Smooth muscle cell (in vitro differentiated cells): ENCODE results near the gene TNKS1BP1. TPM values are rescaled to one million over a fixed set of nuclear protein-coding genes. Genes with fewer than 3 reads are reported as not detected.

ENCODE experiments used
- DNase-seq: peaks from one replicate; lab custom pipeline; 2025; ENCODE audit not compliant: unreplicated experiment; lab: John Stamatoyannopoulos, UW
- H2AFZ ChIP-seq: fragments of 200-600 bp; sonication (generic); 2 replicates; pipeline ENCODE4 v1.6.0; 2016; ENCODE audit warnings: antibody characterized with exemption, low read depth, mild to moderate bottlenecking
- H3F3A ChIP-seq: fragments of 200-600 bp; sonication (generic); 2 replicates; pipeline ENCODE4 v1.6.0; 2017; ENCODE audit warnings: antibody characterized with exemption, low read depth
- H3K27ac ChIP-seq: fragments of 200-600 bp; sonication (generic); 2 replicates; pipeline ENCODE4 v1.5.1; 2016; ENCODE audit warnings: low read depth, mild to moderate bottlenecking
- H3K27me3 ChIP-seq: fragments of 200-600 bp; sonication (generic); 2 replicates; pipeline ENCODE4 v1.6.1; 2016; ENCODE audit warnings: low read depth, mild to moderate bottlenecking
- H3K36me3 ChIP-seq: fragments of 200-600 bp; sonication (generic); 2 replicates; pipeline ENCODE4 v1.5.1; 2016; ENCODE audit warnings: low read depth
- H3K4me1 ChIP-seq: fragments of 200-600 bp; sonication (generic); 2 replicates; pipeline ENCODE4 v1.5.1; 2016; ENCODE audit warnings: low read depth
- H3K4me2 ChIP-seq: fragments of 200-600 bp; sonication (generic); 2 replicates; pipeline ENCODE4 v1.6.0; 2016; ENCODE audit warnings: mild to moderate bottlenecking
- H3K4me3 ChIP-seq: fragments of 200-600 bp; sonication (generic); 2 replicates; pipeline ENCODE4 v1.5.1; 2016; ENCODE audit warnings: mild to moderate bottlenecking
- H3K79me2 ChIP-seq: fragments of 200-600 bp; sonication (generic); 2 replicates; pipeline ENCODE4 v1.6.0; 2016; ENCODE audit warnings: low read depth, mild to moderate bottlenecking
- H3K9ac ChIP-seq: fragments of 200-600 bp; sonication (generic); 2 replicates; pipeline ENCODE4 v1.6.0; 2016; ENCODE audit warnings: low read depth
- H3K9me3 ChIP-seq: fragments of 200-600 bp; sonication (generic); replicated peaks from 2 replicates; pipeline ENCODE4 v1.5.1; 2016; ENCODE audit warnings: low read depth
- H4K20me1 ChIP-seq: fragments of 200-600 bp; sonication (generic); 2 replicates; pipeline ENCODE4 v1.6.0; 2016; ENCODE audit warnings: low read depth
- WGBS: methylation state at CpG from one replicate; pipeline ENCODE4 v1.1.7; 2016; ENCODE audit warnings: low lambda C conversion rate; 5-methylcytosine and 5-hydroxymethylcytosine counted together
- polyA plus RNA-seq: library from polyadenylated mRNA; unstranded; fragments of >200 nt; fragmentation: Nextera tagmentation; extraction: Ambion mirVana; gene quantifications from 2 replicates; pipeline ENCODE4 v1.2.1, GENCODE V29; 2016
- total RNA-seq: library from RNA; depleted of rRNA; stranded (reverse); fragments of >200 nt; gene quantifications from 2 replicates; pipeline ENCODE4 v1.2.3, GENCODE V29; 2014
- TF ChIP-seq, protein P1 (sequence below): fragments of 200-600 bp; sonication (generic); IDR thresholded peaks from 2 replicates; pipeline ENCODE4 v1.5.1; 2017; ENCODE audit warnings: borderline replicate concordance, mild to moderate bottlenecking, antibody characterized with exemption; ENCODE audit not compliant: insufficient read depth, poor library complexity, severe bottlenecking

The TNKS1BP1 gene
- total and polyA plus RNA-seq, 2 experiments from 2014 or later = 46.3 to 86.3 TPM

DNA sequence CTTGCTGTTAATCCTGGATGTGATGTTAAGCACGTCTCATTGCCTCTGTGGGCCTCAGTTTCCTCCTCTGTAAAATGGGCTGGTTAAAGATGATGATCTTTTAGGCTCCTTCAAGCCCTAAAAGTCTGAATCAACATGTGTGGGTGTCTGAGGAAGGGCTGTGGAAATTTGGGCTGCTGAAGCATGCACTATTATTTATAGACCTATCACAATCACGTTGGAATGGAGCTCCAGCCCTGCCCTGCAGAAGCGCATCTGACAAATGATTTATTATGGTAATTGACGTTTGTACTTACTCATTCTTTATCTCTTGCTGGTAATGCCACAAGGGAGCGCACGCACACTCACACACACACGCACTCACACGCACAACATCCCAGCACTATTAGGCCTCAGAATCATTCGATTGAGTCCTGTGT is 33.8 kb upstream of the TNKS1BP1 start:
- peaks cover 17% of the 10 kb centered on the region for H3F3A ChIP-seq
- no peak overlapping the region for H3K9ac ChIP-seq
- peak overlapping the region; percentile 44 for H3K27ac ChIP-seq
- peaks cover 27% of the 10 kb centered on the region for H3K4me1 ChIP-seq
- no peak overlapping the region for H2AFZ ChIP-seq
- H4K20me1 ChIP-seq = no peaks in the 10 kb centered on the region
- DNase-seq = no peak
- H3K36me3 ChIP-seq = no peaks in the 10 kb centered on the region
- no peak overlapping the region for H3K4me3 ChIP-seq
- 53% methylated on average over 9 of the region's 9 CpGs for WGBS
- TF ChIP-seq, protein P1, sequence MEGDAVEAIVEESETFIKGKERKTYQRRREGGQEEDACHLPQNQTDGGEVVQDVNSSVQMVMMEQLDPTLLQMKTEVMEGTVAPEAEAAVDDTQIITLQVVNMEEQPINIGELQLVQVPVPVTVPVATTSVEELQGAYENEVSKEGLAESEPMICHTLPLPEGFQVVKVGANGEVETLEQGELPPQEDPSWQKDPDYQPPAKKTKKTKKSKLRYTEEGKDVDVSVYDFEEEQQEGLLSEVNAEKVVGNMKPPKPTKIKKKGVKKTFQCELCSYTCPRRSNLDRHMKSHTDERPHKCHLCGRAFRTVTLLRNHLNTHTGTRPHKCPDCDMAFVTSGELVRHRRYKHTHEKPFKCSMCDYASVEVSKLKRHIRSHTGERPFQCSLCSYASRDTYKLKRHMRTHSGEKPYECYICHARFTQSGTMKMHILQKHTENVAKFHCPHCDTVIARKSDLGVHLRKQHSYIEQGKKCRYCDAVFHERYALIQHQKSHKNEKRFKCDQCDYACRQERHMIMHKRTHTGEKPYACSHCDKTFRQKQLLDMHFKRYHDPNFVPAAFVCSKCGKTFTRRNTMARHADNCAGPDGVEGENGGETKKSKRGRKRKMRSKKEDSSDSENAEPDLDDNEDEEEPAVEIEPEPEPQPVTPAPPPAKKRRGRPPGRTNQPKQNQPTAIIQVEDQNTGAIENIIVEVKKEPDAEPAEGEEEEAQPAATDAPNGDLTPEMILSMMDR = no peak
- no peaks in the 10 kb centered on the region for H3K79me2 ChIP-seq
- peaks cover 4% of the 10 kb centered on the region for H3K27me3 ChIP-seq
- H3K9me3 ChIP-seq = no peaks in the 10 kb centered on the region
- no peak overlapping the region for H3K4me2 ChIP-seq

DNA sequence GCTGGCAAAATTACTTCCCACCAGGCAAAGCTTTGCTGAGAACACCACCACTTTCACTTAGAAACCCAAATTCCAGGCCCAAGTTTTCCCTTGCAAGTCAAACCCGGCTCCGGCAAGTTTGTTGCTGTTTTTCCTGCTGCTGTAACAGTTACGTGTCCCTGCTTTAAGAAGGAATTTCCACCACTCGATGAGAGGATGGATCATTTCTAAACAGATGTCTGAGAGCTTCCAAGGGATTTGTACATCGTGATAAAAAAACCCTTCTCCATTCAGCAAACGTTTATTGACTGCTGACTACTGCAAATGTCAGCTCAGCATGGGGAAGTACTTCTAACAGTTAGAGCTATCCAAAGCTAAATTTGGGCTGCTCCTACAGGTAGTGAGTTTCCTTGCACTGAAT is 33.1 kb upstream of the TNKS1BP1 start:
- peak overlapping the region; percentile 44 for H3K27ac ChIP-seq
- no peak overlapping the region for H3K4me3 ChIP-seq
- H3K4me2 ChIP-seq = peak overlapping the region; percentile 56
- no peaks in the 10 kb centered on the region for H3K9me3 ChIP-seq
- no peaks in the 10 kb centered on the region for H3K79me2 ChIP-seq
- H4K20me1 ChIP-seq = no peaks in the 10 kb centered on the region
- no peaks in the 10 kb centered on the region for H3K36me3 ChIP-seq
- peaks cover 17% of the 10 kb centered on the region for H3F3A ChIP-seq
- 25% methylated on average over 6 of the region's 6 CpGs for WGBS
- H3K9ac ChIP-seq = no peak overlapping the region
- peaks cover 34% of the 10 kb centered on the region for H3K4me1 ChIP-seq
- TF ChIP-seq, protein P1 = no peak
- DNase-seq = no peak
- H2AFZ ChIP-seq = no peak overlapping the region
- peaks cover 4% of the 10 kb centered on the region for H3K27me3 ChIP-seq

DNA sequence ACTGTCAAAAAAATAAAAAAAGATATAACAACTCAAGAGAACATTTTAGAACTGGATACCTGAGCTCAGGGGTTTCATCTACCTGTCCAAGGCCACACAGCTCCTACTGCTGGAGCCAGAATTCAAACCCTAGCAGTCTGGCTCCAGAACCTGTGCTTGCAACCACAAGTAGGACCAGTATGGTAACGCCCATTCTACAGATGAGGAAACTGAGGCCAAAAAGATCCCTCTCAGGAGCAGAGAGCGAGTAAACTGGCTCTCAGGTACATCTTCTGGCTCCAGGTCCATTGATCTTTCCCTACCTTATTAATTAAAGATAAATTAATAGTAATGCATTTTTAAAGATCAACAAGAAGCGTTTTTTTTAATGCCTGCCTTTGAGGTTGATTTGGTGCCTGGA is 32.6 kb upstream of the TNKS1BP1 start:
- TF ChIP-seq, protein P1 = no peak
- Histone ChIP-seq H3K9me3 (no peaks in the 10 kb centered on the region), H3K36me3 (no peaks in the 10 kb centered on the region), H3K4me1 (peaks cover 35% of the 10 kb centered on the region), H4K20me1 (no peaks in the 10 kb centered on the region), H3K27ac (peak overlapping the region; percentile 44), H3K4me3 (no peak overlapping the region), H3F3A (peaks cover 17% of the 10 kb centered on the region), H3K4me2 (peak overlapping the region; percentile 56), H3K9ac (no peak overlapping the region), H3K27me3 (peaks cover under 1% of the 10 kb centered on the region), H2AFZ (no peak overlapping the region), H3K79me2 (no peaks in the 10 kb centered on the region)
- 91% methylated on average over 3 of the region's 3 CpGs for WGBS
- no peak for DNase-seq

DNA sequence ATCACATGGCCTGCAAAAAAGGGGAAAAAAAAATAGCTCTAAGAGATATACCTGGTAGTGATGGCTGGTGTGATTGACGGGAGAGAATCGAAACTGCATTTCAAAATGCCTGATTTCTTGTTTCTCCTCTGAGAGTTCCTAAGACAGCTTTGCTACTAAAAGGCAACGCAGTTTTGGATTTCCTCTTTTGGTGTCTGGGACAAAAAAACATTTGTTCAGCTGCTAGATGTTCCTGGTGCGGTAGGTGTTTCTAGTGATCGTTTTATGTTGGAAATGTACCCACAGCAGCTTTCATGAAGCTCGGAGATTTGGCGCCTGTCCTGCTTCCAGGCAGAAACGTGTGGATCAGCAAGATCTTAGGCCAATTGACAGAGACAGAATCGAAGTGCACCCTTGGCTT is 31.5 kb upstream of the TNKS1BP1 start:
- Histone ChIP-seq H3K4me1 (peaks cover 35% of the 10 kb centered on the region), H3K27ac (no peak overlapping the region), H4K20me1 (no peaks in the 10 kb centered on the region), H3F3A (peaks cover 17% of the 10 kb centered on the region), H3K27me3 (no peaks in the 10 kb centered on the region), H3K4me2 (no peak overlapping the region), H3K9me3 (no peaks in the 10 kb centered on the region), H3K4me3 (no peak overlapping the region), H3K79me2 (no peaks in the 10 kb centered on the region), H3K36me3 (no peaks in the 10 kb centered on the region), H2AFZ (no peak overlapping the region), H3K9ac (no peak overlapping the region)
- TF ChIP-seq, protein P1 = no peak
- WGBS = 87% methylated on average over 9 of the region's 9 CpGs
- no peak for DNase-seq
